ENCODE measurements around the gene UGGT1. TPM values are rescaled to one million over a fixed set of nuclear protein-coding genes. Genes with fewer than 3 reads are reported as not detected.

Gene UGGT1
- 49.6 TPM for total RNA-seq
- long read RNA-seq, partial matches to known transcripts: 5 of 22 reads
- long read RNA-seq, other reads (novel, unspliced or antisense): 17 of 22 reads

DNA sequence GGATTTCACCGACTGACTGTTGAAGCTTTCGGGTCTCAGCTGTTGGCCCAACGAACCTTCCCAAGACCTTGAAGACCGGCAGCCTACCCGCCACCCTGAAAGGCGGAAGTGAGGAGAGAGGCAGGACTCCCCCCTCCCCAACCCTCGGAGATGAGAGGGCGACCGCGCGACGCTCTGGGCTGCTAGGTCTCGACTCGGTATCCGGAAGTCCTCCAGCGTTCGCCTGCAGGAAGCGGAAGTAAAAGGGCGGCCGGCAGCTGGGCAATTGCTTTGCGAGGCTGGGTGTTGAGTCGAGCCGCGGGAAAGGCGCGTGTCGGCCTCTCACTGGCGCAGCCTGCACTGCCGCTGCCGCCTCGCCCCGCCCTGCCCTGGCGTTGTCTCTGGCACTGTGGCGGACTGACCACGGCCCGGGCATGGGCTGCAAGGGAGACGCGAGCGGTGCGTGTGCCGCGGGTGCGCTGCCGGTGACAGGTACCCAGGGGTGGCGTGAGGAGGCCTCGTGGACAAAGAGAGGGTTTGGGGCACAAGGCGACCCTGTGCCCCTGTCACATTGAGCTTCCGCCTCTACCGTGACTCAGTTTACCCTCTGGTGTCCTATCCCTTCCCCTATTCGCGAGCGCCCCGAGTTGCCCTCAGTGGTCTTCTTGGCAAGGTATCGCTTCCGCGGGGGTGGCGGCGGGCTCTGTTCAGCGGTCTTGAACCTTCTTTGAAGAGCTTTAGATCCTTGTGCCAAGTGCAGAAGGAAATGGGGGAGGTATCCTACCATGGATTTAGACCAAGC, at the start of gene UGGT1:
Gene UGGT1 (plus strand): TSS at position 256 of the 781 bp plus-strand sequence. CDS start 158 bp downstream, at position 414.
- H3K4me3 ChIP-seq: peak within 1 kb of the TSS; percentile 98
- H3K36me3 ChIP-seq: no peaks in the 10 kb centered on the region
- ATAC-seq (peak; percentile 100), DNase-seq (peak; percentile 97)
- intact Hi-C loops (cut with DNase I): no loop called here
- peak within 1 kb of the TSS; percentile 86 for H3K27ac ChIP-seq
- H3K27me3 ChIP-seq (ENCODE audit: low read depth): no peaks in the 10 kb centered on the region
- TF ChIP-seq, protein P1, sequence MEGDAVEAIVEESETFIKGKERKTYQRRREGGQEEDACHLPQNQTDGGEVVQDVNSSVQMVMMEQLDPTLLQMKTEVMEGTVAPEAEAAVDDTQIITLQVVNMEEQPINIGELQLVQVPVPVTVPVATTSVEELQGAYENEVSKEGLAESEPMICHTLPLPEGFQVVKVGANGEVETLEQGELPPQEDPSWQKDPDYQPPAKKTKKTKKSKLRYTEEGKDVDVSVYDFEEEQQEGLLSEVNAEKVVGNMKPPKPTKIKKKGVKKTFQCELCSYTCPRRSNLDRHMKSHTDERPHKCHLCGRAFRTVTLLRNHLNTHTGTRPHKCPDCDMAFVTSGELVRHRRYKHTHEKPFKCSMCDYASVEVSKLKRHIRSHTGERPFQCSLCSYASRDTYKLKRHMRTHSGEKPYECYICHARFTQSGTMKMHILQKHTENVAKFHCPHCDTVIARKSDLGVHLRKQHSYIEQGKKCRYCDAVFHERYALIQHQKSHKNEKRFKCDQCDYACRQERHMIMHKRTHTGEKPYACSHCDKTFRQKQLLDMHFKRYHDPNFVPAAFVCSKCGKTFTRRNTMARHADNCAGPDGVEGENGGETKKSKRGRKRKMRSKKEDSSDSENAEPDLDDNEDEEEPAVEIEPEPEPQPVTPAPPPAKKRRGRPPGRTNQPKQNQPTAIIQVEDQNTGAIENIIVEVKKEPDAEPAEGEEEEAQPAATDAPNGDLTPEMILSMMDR (IDR thresholded peaks at IDR 0.05): no peak
- H3K9me3 ChIP-seq: no peaks in the 10 kb centered on the region
- H3K4me1 ChIP-seq: peaks cover 24% of the 10 kb centered on the region

DNA sequence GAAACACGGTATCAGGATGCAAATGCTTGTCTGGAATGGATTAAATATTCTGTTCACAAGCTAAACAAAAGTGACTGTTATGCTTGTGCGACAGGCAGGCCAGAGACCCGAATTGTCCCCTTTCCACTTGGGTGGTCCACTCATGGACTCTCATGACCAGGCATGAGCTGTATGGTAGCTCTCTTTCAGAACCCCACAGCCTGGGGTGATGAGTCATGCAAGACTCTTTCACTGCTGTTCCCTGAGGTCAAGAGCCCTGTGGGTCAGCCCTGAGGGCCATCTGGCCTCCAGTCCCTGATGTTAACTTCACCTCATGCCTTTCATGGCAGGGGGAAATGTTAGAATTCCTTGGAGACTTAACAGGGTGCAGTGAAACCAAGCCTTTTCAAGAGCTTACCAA, 49.4 kb upstream of the UGGT1 start:
- DNase-seq (no peak), ATAC-seq (no peak)
- Histone ChIP-seq H3K9me3 (peaks cover 35% of the 10 kb centered on the region), H3K27me3 (ENCODE audit: low read depth) (no peaks in the 10 kb centered on the region), H3K4me1 (no peaks in the 10 kb centered on the region), H3K27ac (no peak overlapping the region), H3K4me3 (no peak overlapping the region), H3K36me3 (no peaks in the 10 kb centered on the region)
- TF ChIP-seq, protein P1 (IDR thresholded peaks at IDR 0.05): no peak
- intact Hi-C loops (cut with DNase I): no loop called here

GRCh38 chr2:128043041-128043440, 48.0 kb upstream of the UGGT1 start:
- intact Hi-C loops (cut with DNase I): no loop called here
- DNase-seq (no peak), ATAC-seq (no peak)
- Histone ChIP-seq H3K4me3 (no peak overlapping the region), H3K4me1 (no peaks in the 10 kb centered on the region), H3K27me3 (ENCODE audit: low read depth) (no peaks in the 10 kb centered on the region), H3K9me3 (peaks cover 20% of the 10 kb centered on the region), H3K36me3 (no peaks in the 10 kb centered on the region), H3K27ac (no peak overlapping the region)
- TF ChIP-seq, protein P1 (IDR thresholded peaks at IDR 0.05): no peak

DNA sequence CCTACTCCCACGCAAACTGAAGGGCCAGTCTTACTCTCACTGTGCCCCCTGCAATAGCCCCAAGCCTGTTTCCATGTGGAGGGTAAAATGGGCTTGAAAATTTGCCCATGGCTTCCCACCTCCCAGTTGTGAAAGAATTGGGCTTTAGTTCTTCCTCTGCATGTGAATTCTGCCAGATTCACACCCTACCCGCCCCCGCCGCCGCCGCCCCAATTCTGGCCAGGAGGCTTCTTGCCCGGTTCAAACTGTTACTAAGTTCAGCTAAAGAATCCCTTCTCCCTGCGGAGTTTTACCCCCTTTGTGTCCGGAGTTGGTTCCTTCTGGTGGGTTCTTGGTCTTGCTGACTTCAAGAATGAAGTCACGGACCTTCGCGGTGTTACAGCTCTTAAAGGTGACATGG, 37.7 kb upstream of the UGGT1 start:
- Histone ChIP-seq H3K27ac (no peak overlapping the region), H3K36me3 (no peaks in the 10 kb centered on the region), H3K27me3 (ENCODE audit: low read depth) (no peaks in the 10 kb centered on the region), H3K9me3 (peaks cover 5% of the 10 kb centered on the region), H3K4me3 (no peak overlapping the region), H3K4me1 (no peaks in the 10 kb centered on the region)
- TF ChIP-seq, protein P1 (IDR thresholded peaks at IDR 0.05): no peak
- DNase-seq (no peak), ATAC-seq (no peak)
- intact Hi-C loops (cut with DNase I): no loop called here

GRCh38 chr2:128054104-128054885, 36.7 kb upstream of the UGGT1 start:
- no peak overlapping the region for H3K4me3 ChIP-seq
- TF ChIP-seq, protein P1 (IDR thresholded peaks at IDR 0.05): no peak
- ATAC-seq (no peak), DNase-seq (no peak)
- no peaks in the 10 kb centered on the region for H3K27me3 ChIP-seq (ENCODE audit: low read depth)
- H3K9me3 ChIP-seq: peaks cover 5% of the 10 kb centered on the region
- intact Hi-C loops (cut with DNase I): no loop called here
- H3K4me1 ChIP-seq: no peaks in the 10 kb centered on the region
- H3K36me3 ChIP-seq: no peaks in the 10 kb centered on the region
- H3K27ac ChIP-seq: no peak overlapping the region
